ENCODE data around the gene IYD. TPM values are rescaled to one million over a fixed set of nuclear protein-coding genes. Genes with fewer than 3 reads are reported as not detected.

The IYD gene
- total and polyA plus RNA-seq, 10 of the 15 experiments (the other 5 are each of a cell fraction or from before 2014, with no cell fraction given) = 0.07 TPM; not detected in 9

DNA sequence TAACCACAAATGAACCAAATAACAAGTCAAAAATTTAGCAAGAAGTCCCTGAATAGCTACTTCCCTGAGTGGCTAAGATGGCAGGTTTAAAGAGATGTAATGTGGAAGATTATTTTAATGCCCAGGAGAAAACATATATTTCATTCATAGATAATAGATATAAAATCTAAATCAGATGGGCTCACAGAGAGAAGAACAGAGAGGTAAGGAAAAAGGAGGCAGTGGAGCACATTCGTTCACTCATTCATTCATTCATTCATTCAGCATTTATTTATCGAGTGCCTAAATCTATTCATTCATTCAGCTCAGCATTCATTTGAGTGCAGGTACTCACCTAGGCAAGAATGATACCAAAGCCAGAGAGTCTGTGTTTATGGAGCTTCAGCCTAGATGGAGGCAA is 32.1 kb upstream of the IYD start:
- no peaks in the 10 kb centered on the region for H4K20me1 ChIP-seq (ENCODE audit: control insufficient read depth, insufficient read depth)
- no peak overlapping the region for H3K4me2 ChIP-seq (ENCODE audit: control insufficient read depth, insufficient read depth)
- ChIA-PET CTCF (interaction anchor here (0.8 to 2.3 kb wide), 13 partner anchors 10 to 988 kb away, joined by 3 to 22 read pairs (median 4); no protein-coding TSS in a partner anchor), SMC1A (ENCODE audit: uncharacterized antibody, unreplicated experiment) (interaction anchor here (0.6 to 2.0 kb wide), 14 partner anchors 10 to 481 kb away, joined by 3 to 9 read pairs (median 3); no protein-coding TSS in a partner anchor), POLR2A (no interaction called here), RAD21 (ENCODE audit: unreplicated experiment) (interaction anchor here (1.0 to 1.7 kb wide), 5 partner anchors 12 to 478 kb away, joined by 3 to 8 read pairs (median 3); no protein-coding TSS in a partner anchor)
- intact Hi-C loops (cut with micrococcal nuclease; ENCODE audit: unreplicated experiment) (loop anchor here (5.0 to 10.0 kb wide), 3 partner anchors 172 to 481 kb away; no protein-coding TSS in a partner anchor), in situ Hi-C loops (cut with MboI) (loop anchor here (10.0 kb wide), 2 partner anchors 252 to 478 kb away; no protein-coding TSS in a partner anchor)
- H2AFZ ChIP-seq (ENCODE audit: control insufficient read depth, low read depth, low read length) = no peak overlapping the region
- no peaks in the 10 kb centered on the region for H3K27me3 ChIP-seq (replicated peaks in 1 of 2; ENCODE audit: control insufficient read depth in 2 of 2, insufficient read depth in 2 of 2, low read length in 1 of 2)
- no TSS peak for BruUV-seq (replicated peaks)
- 46% methylated on average over 2 of the region's 2 CpGs for WGBS (ENCODE audit: insufficient coverage, insufficient replicate concordance, low lambda C conversion rate, missing lambda C conversion rate)
- FAIRE-seq (no peak), ATAC-seq (peak; percentile 67), DNase-seq (ENCODE audit: low read depth, low spot score) (no peak)
- H3K4me1 ChIP-seq (ENCODE audit: control insufficient read depth, insufficient read depth, low read length) = no peaks in the 10 kb centered on the region
- no peaks in the 10 kb centered on the region for H3K79me2 ChIP-seq (ENCODE audit: control insufficient read depth, insufficient read depth, low read length)
- H3K9me3 ChIP-seq (replicated peaks; ENCODE audit: control insufficient read depth, insufficient read depth, low read length) = no peaks in the 10 kb centered on the region
- H3K36me3 ChIP-seq (ENCODE audit: control insufficient read depth in 2 of 2, insufficient read depth in 2 of 2, low read length in 1 of 2) = no peaks in the 10 kb centered on the region
- H3K27ac ChIP-seq (ENCODE audit: control insufficient read depth, insufficient read depth) = no peak overlapping the region
- H3K9ac ChIP-seq (ENCODE audit: control insufficient read depth, insufficient read depth, low read length) = no peak overlapping the region
- no peak for TF ChIP-seq USF2 (IDR thresholded peaks at IDR 0.05; ENCODE audit: borderline replicate concordance, low read depth, low read length)
- TF ChIP-seq, protein P1, sequence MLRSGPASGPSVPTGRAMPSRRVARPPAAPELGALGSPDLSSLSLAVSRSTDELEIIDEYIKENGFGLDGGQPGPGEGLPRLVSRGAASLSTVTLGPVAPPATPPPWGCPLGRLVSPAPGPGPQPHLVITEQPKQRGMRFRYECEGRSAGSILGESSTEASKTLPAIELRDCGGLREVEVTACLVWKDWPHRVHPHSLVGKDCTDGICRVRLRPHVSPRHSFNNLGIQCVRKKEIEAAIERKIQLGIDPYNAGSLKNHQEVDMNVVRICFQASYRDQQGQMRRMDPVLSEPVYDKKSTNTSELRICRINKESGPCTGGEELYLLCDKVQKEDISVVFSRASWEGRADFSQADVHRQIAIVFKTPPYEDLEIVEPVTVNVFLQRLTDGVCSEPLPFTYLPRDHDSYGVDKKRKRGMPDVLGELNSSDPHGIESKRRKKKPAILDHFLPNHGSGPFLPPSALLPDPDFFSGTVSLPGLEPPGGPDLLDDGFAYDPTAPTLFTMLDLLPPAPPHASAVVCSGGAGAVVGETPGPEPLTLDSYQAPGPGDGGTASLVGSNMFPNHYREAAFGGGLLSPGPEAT (IDR thresholded peaks at IDR 0.05; ENCODE audit: low read depth) = peak; percentile 13; the same call in 1 of the 2 replicates
- TF ChIP-seq ZNF24 (IDR thresholded peaks at IDR 0.05) = peak; percentile 98
- TF ChIP-seq FOXM1 (IDR thresholded peaks at IDR 0.05; ENCODE audit: low read depth, low read length) = no peak
- TF ChIP-seq, protein P2, sequence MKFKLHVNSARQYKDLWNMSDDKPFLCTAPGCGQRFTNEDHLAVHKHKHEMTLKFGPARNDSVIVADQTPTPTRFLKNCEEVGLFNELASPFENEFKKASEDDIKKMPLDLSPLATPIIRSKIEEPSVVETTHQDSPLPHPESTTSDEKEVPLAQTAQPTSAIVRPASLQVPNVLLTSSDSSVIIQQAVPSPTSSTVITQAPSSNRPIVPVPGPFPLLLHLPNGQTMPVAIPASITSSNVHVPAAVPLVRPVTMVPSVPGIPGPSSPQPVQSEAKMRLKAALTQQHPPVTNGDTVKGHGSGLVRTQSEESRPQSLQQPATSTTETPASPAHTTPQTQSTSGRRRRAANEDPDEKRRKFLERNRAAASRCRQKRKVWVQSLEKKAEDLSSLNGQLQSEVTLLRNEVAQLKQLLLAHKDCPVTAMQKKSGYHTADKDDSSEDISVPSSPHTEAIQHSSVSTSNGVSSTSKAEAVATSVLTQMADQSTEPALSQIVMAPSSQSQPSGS (IDR thresholded peaks at IDR 0.05; ENCODE audit: low read length) = 0 out of 2 replicates have a peak, but pooled peaks have one; percentile 2
- TF ChIP-seq MTA2 (IDR thresholded peaks at IDR 0.05; ENCODE audit: low read depth) = peak; percentile 15
- no peak for TF ChIP-seq POLR2AphosphoS2 (IDR thresholded peaks at IDR 0.05; ENCODE audit: low read depth, low read length)
- H3K4me3 ChIP-seq = no peak overlapping the region
